Measurements from ENCODE around the gene HDAC9.

DNA sequence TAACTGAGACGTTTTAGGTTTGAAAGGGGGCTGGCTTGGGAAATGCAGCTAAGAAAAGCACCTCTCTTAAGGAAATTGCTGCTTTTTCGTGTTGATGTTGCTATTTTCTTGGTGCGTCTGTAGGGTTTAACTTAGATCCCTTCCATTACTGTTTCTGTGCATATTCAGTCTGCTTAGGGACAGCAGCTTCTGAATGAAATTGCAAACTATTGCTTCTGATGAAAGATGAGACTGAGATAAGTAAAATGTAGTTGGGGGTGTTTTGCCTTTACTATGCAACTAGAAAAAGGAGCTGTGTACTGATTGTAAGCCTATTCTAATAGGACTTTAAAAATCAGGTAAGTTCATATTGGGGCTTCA is 772 bp downstream of the HDAC9 start:
- no peak for TF ChIP-seq POLR2A (IDR thresholded peaks at IDR 0.05; ENCODE audit: low read depth)
- TF ChIP-seq, protein P1, sequence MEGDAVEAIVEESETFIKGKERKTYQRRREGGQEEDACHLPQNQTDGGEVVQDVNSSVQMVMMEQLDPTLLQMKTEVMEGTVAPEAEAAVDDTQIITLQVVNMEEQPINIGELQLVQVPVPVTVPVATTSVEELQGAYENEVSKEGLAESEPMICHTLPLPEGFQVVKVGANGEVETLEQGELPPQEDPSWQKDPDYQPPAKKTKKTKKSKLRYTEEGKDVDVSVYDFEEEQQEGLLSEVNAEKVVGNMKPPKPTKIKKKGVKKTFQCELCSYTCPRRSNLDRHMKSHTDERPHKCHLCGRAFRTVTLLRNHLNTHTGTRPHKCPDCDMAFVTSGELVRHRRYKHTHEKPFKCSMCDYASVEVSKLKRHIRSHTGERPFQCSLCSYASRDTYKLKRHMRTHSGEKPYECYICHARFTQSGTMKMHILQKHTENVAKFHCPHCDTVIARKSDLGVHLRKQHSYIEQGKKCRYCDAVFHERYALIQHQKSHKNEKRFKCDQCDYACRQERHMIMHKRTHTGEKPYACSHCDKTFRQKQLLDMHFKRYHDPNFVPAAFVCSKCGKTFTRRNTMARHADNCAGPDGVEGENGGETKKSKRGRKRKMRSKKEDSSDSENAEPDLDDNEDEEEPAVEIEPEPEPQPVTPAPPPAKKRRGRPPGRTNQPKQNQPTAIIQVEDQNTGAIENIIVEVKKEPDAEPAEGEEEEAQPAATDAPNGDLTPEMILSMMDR (IDR thresholded peaks at IDR 0.05) = no peak
- no peak for TF ChIP-seq POLR2AphosphoS5 (IDR thresholded peaks at IDR 0.05)
